SK-N-SH (cell line): ENCODE measurements around the gene SIGLEC12. TPM values are rescaled to one million over a fixed set of nuclear protein-coding genes. Genes with fewer than 3 reads are reported as not detected.

Experiments used
- CTCF ChIA-PET: fragments of 300-600, 350-600 bp; formaldehyde crosslinking; extraction: SDS; loops from one replicate; lab custom pipeline; 2021; lab: Yijun Ruan, JAX
- POLR2A ChIA-PET: fragments of 350-600 bp; sonication (Branson Sonifier 250); formaldehyde crosslinking; extraction: SDS; loops from one replicate; lab custom pipeline; 2020; ENCODE audit warnings: antibody characterized with exemption, inconsistent platforms; lab: Yijun Ruan, JAX
- DNase-seq: peaks from one replicate; pipeline ENCODE4 v3.0.0; 2012
- H2AFZ ChIP-seq: fragments of 200-600 bp; sonication (generic); 2 replicates; pipeline ENCODE4 v1.8.1; 2016; ENCODE audit warnings: antibody characterized with exemption, mild to moderate bottlenecking, low read depth
- H3F3A ChIP-seq: fragments of 200-600 bp; sonication (generic); replicated peaks from 2 replicates; pipeline ENCODE3; 2016; ENCODE audit warnings: antibody characterized with exemption, mild to moderate bottlenecking; ENCODE audit not compliant: insufficient read depth
- H3K27ac ChIP-seq, 2 experiments: fragments of 200-500 bp in 1 of 2; fragments of 200-600 bp in 1 of 2; sonication (Bioruptor generic) in 1 of 2; sonication (generic), shearing (Covaris generic) in 1 of 2; 2 replicates each; pipeline versions ENCODE4 v1.5.1 to v1.6.1; 2014 to 2016; ENCODE audit warnings: low read depth in 2 of 2, inconsistent platforms in 1 of 2, low read length in 1 of 2, mild to moderate bottlenecking in 1 of 2, mixed read lengths in 1 of 2
- H3K27me3 ChIP-seq: fragments of 200-600 bp; sonication (generic), shearing (Covaris generic); 2 replicates; pipeline ENCODE4 v1.6.1; 2016; ENCODE audit warnings: mixed run types; ENCODE audit not compliant: insufficient read depth
- H3K36me3 ChIP-seq, 2 experiments: fragments of 200-500 bp in 1 of 2; fragments of 200-600 bp in 1 of 2; sonication (Bioruptor generic) in 1 of 2; sonication (generic) in 1 of 2; replicated peaks in 1 of 2; 2 replicates each; pipeline versions ENCODE3 to v1.5.1; 2014 to 2016; ENCODE audit warnings: low read length in 1 of 2, mild to moderate bottlenecking in 1 of 2; ENCODE audit not compliant: insufficient read depth in 2 of 2, control insufficient read depth in 1 of 2
- H3K4me1 ChIP-seq, 2 experiments: fragments of 200-500 bp in 1 of 2; fragments of 200-600 bp in 1 of 2; sonication (Bioruptor generic) in 1 of 2; sonication (generic), shearing (Covaris generic) in 1 of 2; 2 replicates each; pipeline versions ENCODE4 v1.5.1 to v1.6.1; 2014 to 2016; ENCODE audit warnings: low read depth in 1 of 2, low read length in 1 of 2, mixed run types in 1 of 2; ENCODE audit not compliant: insufficient read depth in 2 of 2, control insufficient read depth in 1 of 2
- H3K4me2 ChIP-seq: fragments of 200-600 bp; sonication (generic), shearing (Covaris generic); 2 replicates; pipeline ENCODE4 v1.6.1; 2017; ENCODE audit warnings: mixed run types
- H3K4me3 ChIP-seq, 2 experiments: fragments of 200-500 bp in 1 of 2; fragments of 200-600 bp in 1 of 2; sonication (Bioruptor generic) in 1 of 2; sonication (generic), shearing (Covaris generic) in 1 of 2; 2 replicates each; pipeline versions ENCODE4 v1.5.1 to v1.8.1; 2014 to 2016; ENCODE audit warnings: low read depth in 2 of 2, inconsistent platforms in 1 of 2, low read length in 1 of 2, mild to moderate bottlenecking in 1 of 2, mixed read lengths in 1 of 2, moderate library complexity in 1 of 2
- H3K79me2 ChIP-seq: fragments of 200-600 bp; sonication (generic); 2 replicates; pipeline ENCODE4 v1.8.1; 2017; ENCODE audit warnings: mild to moderate bottlenecking; ENCODE audit not compliant: insufficient read depth
- H3K9ac ChIP-seq: fragments of 200-600 bp; sonication (generic); 2 replicates; pipeline ENCODE4 v1.6.1; 2017; ENCODE audit warnings: mixed run types
- H3K9me2 ChIP-seq: fragments of 200-600 bp; sonication (generic); 2 replicates; pipeline ENCODE4 v1.6.1; 2017; ENCODE audit warnings: mixed run types
- H3K9me3 ChIP-seq: fragments of 200-600 bp; sonication (generic); 2 replicates; pipeline ENCODE4 v1.6.1; 2017; ENCODE audit warnings: mixed run types, mild to moderate bottlenecking, moderate library complexity
- H4K20me1 ChIP-seq: fragments of 200-600 bp; sonication (generic); 2 replicates; pipeline ENCODE4 v1.6.1; 2017; ENCODE audit warnings: mild to moderate bottlenecking, mixed run types; ENCODE audit not compliant: insufficient read depth
- EP300 ChIP-seq, 2 experiments: IDR thresholded peaks; 2 replicates each; pipeline versions ENCODE4 v1.4.0 to v1.6.1; 2012; ENCODE audit warnings: borderline replicate concordance in 1 of 2, low read depth in 1 of 2, low read length in 1 of 2
- EZH2phosphoT487 ChIP-seq: fragments of 200-600 bp; sonication (generic); IDR thresholded peaks from 2 replicates; pipeline ENCODE4 v1.6.1; 2017; ENCODE audit warnings: low read depth, mixed run types, mild to moderate bottlenecking, antibody characterized with exemption, moderate library complexity, borderline replicate concordance
- FOSL2 ChIP-seq: IDR thresholded peaks from 2 replicates; pipeline ENCODE4 v1.4.0; 2012; ENCODE audit warnings: low read depth, mild to moderate bottlenecking, moderate library complexity, borderline replicate concordance
- FOXJ3 ChIP-seq: sonication (generic); formaldehyde crosslinking; IDR thresholded peaks from 2 replicates; pipeline ENCODE4 v1.5.1; 2020; ENCODE audit warnings: mild to moderate bottlenecking, missing genetic modification reagents
- GABPA ChIP-seq: IDR thresholded peaks from 2 replicates; pipeline ENCODE4 v1.4.0; 2012; ENCODE audit warnings: low read depth, mild to moderate bottlenecking
- IRF3 ChIP-seq: fragments of 150-350 bp; IDR thresholded peaks from 2 replicates; pipeline ENCODE4 v1.6.1; 2016; ENCODE audit warnings: mild to moderate bottlenecking, low read depth, low read length
- JUND ChIP-seq: IDR thresholded peaks from 2 replicates; pipeline ENCODE4 v1.4.0; 2012
- MAX ChIP-seq: IDR thresholded peaks from 2 replicates; pipeline ENCODE4 v1.4.0; 2012; ENCODE audit warnings: low read depth
- MXI1 ChIP-seq: IDR thresholded peaks from 2 replicates; pipeline ENCODE4 v1.6.1; 2012; ENCODE audit warnings: mild to moderate bottlenecking, low read depth, low read length, improper control_type of control experiment
- NFIC ChIP-seq: IDR thresholded peaks from 2 replicates; pipeline ENCODE4 v1.4.0; 2012; ENCODE audit warnings: borderline replicate concordance
- PBX3 ChIP-seq: IDR thresholded peaks from 2 replicates; pipeline ENCODE4; 2012
- POLR2AphosphoS5 ChIP-seq: IDR thresholded peaks from 2 replicates; pipeline ENCODE4 v1.6.1; 2012; ENCODE audit warnings: low read depth, low read length
- RCOR1 ChIP-seq: fragments of 150-350 bp; IDR thresholded peaks from 2 replicates; pipeline ENCODE4 v1.6.1; 2017; ENCODE audit warnings: antibody characterized with exemption, low read length
- REST ChIP-seq: IDR thresholded peaks from 2 replicates; pipeline ENCODE4 v1.6.1; 2012; ENCODE audit warnings: mild to moderate bottlenecking, low read depth, low read length, moderate library complexity
- SIN3A ChIP-seq: IDR thresholded peaks from 2 replicates; pipeline ENCODE4 v1.6.1; 2012; ENCODE audit warnings: low read depth, mild to moderate bottlenecking, low read length, moderate library complexity, borderline replicate concordance
- TAF1 ChIP-seq: IDR thresholded peaks from 2 replicates; pipeline ENCODE4 v1.6.1; 2012; ENCODE audit warnings: low read depth, mild to moderate bottlenecking, low read length, moderate library complexity, borderline replicate concordance
- TCF12 ChIP-seq: IDR thresholded peaks from 2 replicates; pipeline ENCODE4 v1.4.0; 2012
- TEAD4 ChIP-seq: IDR thresholded peaks from 2 replicates; pipeline ENCODE4 v1.4.0; 2012; ENCODE audit warnings: mild to moderate bottlenecking, borderline replicate concordance; ENCODE audit not compliant: insufficient read depth
- USF1 ChIP-seq: IDR thresholded peaks from 2 replicates; pipeline ENCODE4 v1.4.0; 2012; ENCODE audit warnings: low read depth, borderline replicate concordance
- YY1 ChIP-seq: IDR thresholded peaks from 2 replicates; pipeline ENCODE4 v1.4.0; 2012; ENCODE audit warnings: low read depth, mild to moderate bottlenecking
- WGBS: methylation state at CpG from one replicate; pipeline ENCODE4 v1.1.6; 2017; ENCODE audit warnings: low lambda C conversion rate; 5-methylcytosine and 5-hydroxymethylcytosine counted together
- polyA plus RNA-seq, 3 experiments: library from polyadenylated mRNA; depleted of rRNA; stranded (reverse); fragments of >200 nt; gene quantifications; 2 replicates each; pipeline ENCODE4 v1.2.3, GENCODE V29; 2012

SIGLEC12 gene
- polyA plus RNA-seq, 1 of the 3 experiments (the other 2 are of a cell fraction) = not detected

- H3K27me3 ChIP-seq = no peaks in the 10 kb centered on the region; the same call in none of the 2 replicates
- H3K4me2 ChIP-seq = no peak overlapping the region
- no peaks in the 10 kb centered on the region for H4K20me1 ChIP-seq
- no peaks in the 10 kb centered on the region for H3K9me3 ChIP-seq
- H3K9ac ChIP-seq = no peak overlapping the region
- H3K9me2 ChIP-seq = no peaks in the 10 kb centered on the region
- H3F3A ChIP-seq = no peaks in the 10 kb centered on the region
- no peaks in the 10 kb centered on the region for H3K36me3 ChIP-seq
- DNase-seq = no peak
- 5% methylated on average over 2 of the region's 2 CpGs for WGBS
- ChIA-PET CTCF (no interaction called here), POLR2A (no interaction called here)
- no peak overlapping the region for H3K27ac ChIP-seq
- no peaks in the 10 kb centered on the region for H3K79me2 ChIP-seq
- H3K4me1 ChIP-seq = no peaks in the 10 kb centered on the region
- no peak overlapping the region for H3K4me3 ChIP-seq
- no peak overlapping the region for H2AFZ ChIP-seq
- TF ChIP-seq SIN3A (no peak), EZH2phosphoT487 (no peak), EP300 (IDR thresholded peaks at IDR 0.05; ENCODE audit: borderline replicate concordance in 1 of 2, low read depth in 1 of 2, low read length in 1 of 2) (no peak), TCF12 (no peak), REST (no peak), PBX3 (no peak), MAX (no peak), TEAD4 (no peak), POLR2AphosphoS5 (no peak), JUND (no peak), MXI1 (no peak), TAF1 (no peak), YY1 (no peak), GABPA (no peak), IRF3 (no peak), FOSL2 (no peak), USF1 (no peak), RCOR1 (no peak), NFIC (no peak), FOXJ3 (CRISPR knock-in tag) (no peak)
Measured at GRCh38 chr19:51521357-51521756, 19.8 kb upstream of the SIGLEC12 start.
